NT2/D1 (cell line): ENCODE results near the gene IL15RA.

Source experiments
- DNase-seq: peaks from one replicate; pipeline ENCODE4 v3.0.0-alpha.2; 2011; ENCODE audit warnings: low read depth, low spot score
- H3K27me3 ChIP-seq: 2 replicates; pipeline ENCODE4 v1.6.0; 2011; ENCODE audit warnings: mild to moderate bottlenecking; ENCODE audit not compliant: insufficient read length, insufficient read depth
- H3K36me3 ChIP-seq: 2 replicates; pipeline ENCODE4 v1.6.1; 2011; ENCODE audit warnings: mild to moderate bottlenecking, low read length, mixed read lengths; ENCODE audit not compliant: insufficient read depth, insufficient read length
- H3K4me1 ChIP-seq: 2 replicates; pipeline ENCODE4 v1.5.1; 2011; ENCODE audit not compliant: insufficient read depth, insufficient read length
- H3K4me3 ChIP-seq: 2 replicates; pipeline ENCODE4 v1.5.1; 2011; ENCODE audit warnings: low read depth; ENCODE audit not compliant: insufficient read length
- H3K9ac ChIP-seq: 2 replicates; pipeline ENCODE4 v1.6.0; 2011; ENCODE audit warnings: low read depth; ENCODE audit not compliant: insufficient read length
- H3K9me3 ChIP-seq: 2 replicates; pipeline ENCODE4 v1.5.1; 2011; ENCODE audit warnings: mild to moderate bottlenecking, low read length; ENCODE audit not compliant: insufficient read depth
- SUZ12 ChIP-seq: IDR thresholded peaks from 2 replicates; pipeline ENCODE4 v1.6.1; 2011; ENCODE audit not compliant: insufficient read length, insufficient read depth; ENCODE audit errors: extremely low read depth
- YY1 ChIP-seq: IDR thresholded peaks from 2 replicates; pipeline ENCODE4 v1.6.1; 2011; ENCODE audit not compliant: insufficient read length, insufficient read depth
- ZNF274 ChIP-seq: IDR thresholded peaks from 2 replicates; pipeline ENCODE4 v1.6.1; 2011; ENCODE audit warnings: mild to moderate bottlenecking, low read depth, low read length

IL15RA gene

DNA sequence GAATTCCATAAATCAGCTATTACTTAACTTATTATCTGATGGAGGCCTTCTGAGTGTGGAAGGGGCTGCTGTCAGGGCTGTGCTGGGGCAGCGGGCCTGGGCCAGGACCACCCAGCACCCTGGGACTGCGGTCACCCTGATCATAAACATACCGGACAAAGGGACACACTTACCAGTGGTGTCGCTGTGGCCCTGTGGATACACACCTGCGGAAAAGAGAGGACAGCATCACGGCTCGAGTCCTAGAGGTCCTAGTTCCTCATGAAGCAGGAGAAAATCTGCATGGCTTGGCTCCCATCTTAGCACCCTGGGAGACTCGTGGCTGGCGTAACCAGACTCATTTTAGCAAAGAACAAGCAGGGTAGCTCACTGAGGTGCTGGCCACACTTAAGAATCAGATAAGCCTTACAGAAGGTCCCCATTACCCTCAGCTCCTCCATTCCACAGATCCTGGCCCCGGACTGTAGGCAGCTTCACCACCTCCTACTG lies 17.7 kb downstream of the IL15RA start:
- no peak for DNase-seq
- no peaks in the 10 kb centered on the region for H3K36me3 ChIP-seq
- no peak overlapping the region for H3K9ac ChIP-seq
- H3K9me3 ChIP-seq, result no peaks in the 10 kb centered on the region
- H3K4me3 ChIP-seq, result no peak overlapping the region
- TF ChIP-seq YY1 (no peak), SUZ12 (no peak), ZNF274 (no peak)
- H3K27me3 ChIP-seq, result no peaks in the 10 kb centered on the region
- no peaks in the 10 kb centered on the region for H3K4me1 ChIP-seq

DNA sequence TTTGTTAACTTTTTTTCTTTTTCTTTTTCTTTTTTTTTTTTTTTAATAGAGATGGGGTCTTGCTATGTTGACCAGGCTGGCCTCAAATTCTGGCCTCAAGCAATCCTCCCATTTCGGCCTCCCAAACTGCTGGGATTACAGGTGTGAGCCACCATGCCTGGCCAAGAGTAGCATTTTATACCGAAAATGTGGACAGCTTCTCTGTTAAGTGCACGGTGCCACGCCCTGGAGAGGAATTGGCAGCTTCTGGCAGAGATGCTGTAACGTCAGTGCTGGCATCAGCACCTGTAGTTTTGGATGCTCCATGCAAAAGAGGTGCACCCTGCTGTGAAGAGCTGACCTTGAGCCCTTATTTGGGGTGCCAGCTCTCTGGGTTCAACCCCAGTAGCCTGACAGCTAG lies 18.2 kb downstream of the IL15RA start:
- Histone ChIP-seq H3K9ac (no peak overlapping the region), H3K4me1 (no peaks in the 10 kb centered on the region), H3K9me3 (no peaks in the 10 kb centered on the region), H3K4me3 (no peak overlapping the region), H3K27me3 (no peaks in the 10 kb centered on the region), H3K36me3 (no peaks in the 10 kb centered on the region)
- no peak for DNase-seq
- no peak for TF ChIP-seq ZNF274
- TF ChIP-seq YY1, result no peak
- no peak for TF ChIP-seq SUZ12

DNA sequence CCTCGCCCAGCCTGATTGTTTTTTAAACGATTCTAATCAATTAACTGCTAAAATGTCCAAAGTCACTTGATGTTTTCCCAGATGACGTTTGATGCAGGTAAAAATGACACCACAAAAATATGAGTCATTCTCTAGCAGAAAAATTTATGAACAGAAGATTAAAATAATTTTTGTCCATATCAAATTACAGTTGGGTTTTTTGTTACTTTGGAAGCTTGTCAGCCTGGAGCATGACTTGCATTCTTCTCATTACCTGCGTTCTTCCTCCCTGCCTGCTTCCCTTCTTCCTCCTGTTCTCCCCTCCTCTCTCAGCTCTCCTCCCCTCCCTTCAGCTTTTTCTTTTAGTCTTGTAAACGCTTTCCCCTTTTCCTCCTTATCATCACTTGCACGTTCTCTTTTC lies 18.7 kb downstream of the IL15RA start:
- no peak for DNase-seq
- no peak overlapping the region for H3K9ac ChIP-seq
- H3K9me3 ChIP-seq, result no peaks in the 10 kb centered on the region
- TF ChIP-seq ZNF274 (no peak), SUZ12 (no peak), YY1 (no peak)
- H3K27me3 ChIP-seq, result no peaks in the 10 kb centered on the region
- no peak overlapping the region for H3K4me3 ChIP-seq
- H3K36me3 ChIP-seq, result no peaks in the 10 kb centered on the region
- no peaks in the 10 kb centered on the region for H3K4me1 ChIP-seq

DNA sequence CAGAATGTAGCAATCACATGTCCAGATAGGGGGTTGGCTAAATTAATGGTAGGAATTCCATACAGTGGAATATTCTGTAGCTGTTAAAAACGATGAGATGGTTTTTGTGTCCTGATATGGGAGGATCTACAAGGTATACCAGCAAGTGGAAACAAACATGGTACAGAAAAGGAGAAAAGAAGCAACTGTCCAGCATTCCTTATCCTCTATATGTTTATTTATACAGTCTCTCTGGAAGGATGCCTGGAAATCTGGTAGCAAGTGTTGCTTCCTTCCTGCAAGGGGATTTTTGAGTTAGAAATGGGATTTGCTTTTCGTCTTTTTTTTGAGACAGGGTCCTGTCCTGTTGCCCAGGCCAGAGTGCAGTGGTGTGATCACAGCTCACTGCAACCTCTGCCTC lies 19.3 kb downstream of the IL15RA start:
- no peaks in the 10 kb centered on the region for H3K4me1 ChIP-seq
- no peaks in the 10 kb centered on the region for H3K27me3 ChIP-seq
- no peak overlapping the region for H3K9ac ChIP-seq
- no peaks in the 10 kb centered on the region for H3K9me3 ChIP-seq
- no peaks in the 10 kb centered on the region for H3K36me3 ChIP-seq
- no peak overlapping the region for H3K4me3 ChIP-seq
- TF ChIP-seq SUZ12, result no peak
- no peak for TF ChIP-seq YY1
- no peak for TF ChIP-seq ZNF274
- no peak for DNase-seq

DNA sequence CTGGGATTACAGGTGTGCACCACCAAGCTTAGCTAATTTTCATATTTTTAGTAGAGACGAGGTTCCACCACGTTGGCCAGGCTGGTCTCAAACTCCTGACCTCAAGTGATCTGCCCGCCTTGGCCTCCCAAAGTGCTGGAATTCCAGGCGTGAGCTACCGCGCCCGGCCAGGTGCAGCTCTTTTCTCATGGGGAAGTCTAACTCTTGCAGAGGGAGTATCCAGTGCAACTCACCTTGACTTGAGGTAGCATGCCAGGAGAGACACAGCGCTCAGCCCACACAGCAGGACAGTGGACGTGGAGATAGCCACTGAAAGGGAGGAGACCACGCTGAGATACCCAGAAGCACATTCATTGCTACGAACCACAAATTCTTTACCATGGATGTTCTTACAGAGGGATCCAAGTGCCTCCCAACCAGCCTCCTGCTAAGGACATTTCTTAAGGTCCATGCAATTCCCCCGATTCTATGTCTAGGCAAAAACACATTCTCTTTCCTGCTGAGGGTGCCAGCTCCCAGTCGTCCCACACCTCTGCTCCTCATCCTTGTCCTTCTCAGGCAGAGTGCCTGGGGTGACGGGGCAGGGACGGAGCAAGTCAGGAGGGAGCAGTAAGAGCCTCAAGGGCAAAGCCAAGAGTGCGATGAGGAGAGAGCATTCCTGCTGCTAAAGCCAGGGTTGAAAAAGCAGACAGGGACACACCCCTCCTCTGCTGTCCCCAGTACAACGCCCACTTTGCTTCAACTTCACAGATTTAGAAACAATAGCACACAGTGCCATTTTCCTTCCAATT lies 21.0 kb downstream of the IL15RA start:
- H3K36me3 ChIP-seq, result no peaks in the 10 kb centered on the region
- no peaks in the 10 kb centered on the region for H3K9me3 ChIP-seq
- no peaks in the 10 kb centered on the region for H3K4me1 ChIP-seq
- no peak overlapping the region for H3K9ac ChIP-seq
- TF ChIP-seq YY1, result no peak
- TF ChIP-seq ZNF274, result no peak
- no peak for TF ChIP-seq SUZ12
- no peaks in the 10 kb centered on the region for H3K27me3 ChIP-seq
- H3K4me3 ChIP-seq, result no peak overlapping the region
- DNase-seq, result no peak

DNA sequence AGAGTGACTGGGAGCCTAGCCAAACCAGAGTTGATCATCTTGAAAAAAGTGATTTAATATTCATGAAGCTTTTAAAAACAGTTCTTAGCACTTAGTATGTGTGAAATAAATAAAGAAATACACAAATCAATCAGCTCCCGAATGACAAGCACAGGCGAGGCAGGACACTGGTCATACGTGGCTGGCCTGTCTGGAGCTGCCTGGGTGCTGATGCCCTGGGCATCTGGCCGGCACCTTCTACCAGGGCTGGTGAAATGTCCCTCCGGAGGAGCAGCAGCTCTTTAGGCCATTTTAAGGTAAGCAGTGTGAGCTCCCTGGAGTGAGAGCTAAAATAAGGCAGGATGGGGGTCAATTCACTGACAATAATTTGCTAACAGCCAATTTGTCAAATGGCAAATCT lies 23.7 kb downstream of the IL15RA start:
- Histone ChIP-seq H3K9me3 (no peaks in the 10 kb centered on the region), H3K9ac (no peak overlapping the region), H3K27me3 (no peaks in the 10 kb centered on the region), H3K4me3 (no peak overlapping the region), H3K36me3 (no peaks in the 10 kb centered on the region), H3K4me1 (peaks cover 5% of the 10 kb centered on the region)
- TF ChIP-seq YY1 (no peak), ZNF274 (no peak), SUZ12 (no peak)
- no peak for DNase-seq

DNA sequence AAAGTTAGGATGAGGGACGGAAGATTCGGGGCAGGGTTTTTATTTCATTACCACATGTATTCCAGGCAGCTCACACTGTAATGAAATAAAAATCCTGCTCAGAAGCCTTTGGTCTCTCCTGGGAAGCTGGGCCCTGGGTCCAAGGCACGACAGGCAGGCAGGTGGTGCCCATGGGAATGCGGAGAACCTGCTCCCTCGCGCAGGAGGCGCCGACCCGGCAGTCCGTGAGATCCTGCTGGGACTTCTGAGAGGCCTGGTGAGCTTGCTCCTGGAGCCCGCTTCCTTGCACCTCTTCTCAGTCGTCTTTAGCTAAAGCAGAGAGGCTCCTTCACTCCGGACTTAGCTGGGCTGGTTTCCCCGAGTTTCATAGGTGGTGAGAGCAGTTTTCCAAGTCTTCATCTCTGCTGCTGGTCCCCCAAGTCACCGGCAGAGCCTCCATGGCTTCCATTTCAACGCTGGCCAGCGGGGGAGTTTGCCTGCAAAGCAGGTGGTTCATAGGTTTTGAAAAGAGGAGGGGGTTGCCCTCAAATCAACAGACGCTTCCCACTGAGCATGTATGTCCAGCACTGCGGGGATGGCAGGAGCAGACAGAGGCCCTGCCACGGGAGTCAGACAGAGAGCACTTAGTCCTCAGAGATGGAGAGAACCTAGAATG lies 24.5 kb downstream of the IL15RA start:
- TF ChIP-seq ZNF274, result no peak
- TF ChIP-seq YY1, result no peak
- no peak for TF ChIP-seq SUZ12
- no peak for DNase-seq
- H3K27me3 ChIP-seq, result no peaks in the 10 kb centered on the region
- H3K4me3 ChIP-seq, result no peak overlapping the region
- no peak overlapping the region for H3K9ac ChIP-seq
- H3K4me1 ChIP-seq, result peaks cover 5% of the 10 kb centered on the region
- H3K36me3 ChIP-seq, result no peaks in the 10 kb centered on the region
- no peaks in the 10 kb centered on the region for H3K9me3 ChIP-seq
